Ovary (tissue), 1 donor: ENCODE results near the gene ARHGEF6.

Experiments used
- EP300 ChIP-seq: sonication (generic); formaldehyde crosslinking; IDR thresholded peaks from one replicate; pipeline ENCODE4 v1.6.1; 2017; ENCODE audit warnings: antibody characterized with exemption
- POLR2A ChIP-seq: fragments of 450-650 bp; IDR thresholded peaks from one replicate; pipeline ENCODE4 v1.6.1; 2017; ENCODE audit warnings: antibody characterized with exemption, mild to moderate bottlenecking, moderate library complexity

DNA sequence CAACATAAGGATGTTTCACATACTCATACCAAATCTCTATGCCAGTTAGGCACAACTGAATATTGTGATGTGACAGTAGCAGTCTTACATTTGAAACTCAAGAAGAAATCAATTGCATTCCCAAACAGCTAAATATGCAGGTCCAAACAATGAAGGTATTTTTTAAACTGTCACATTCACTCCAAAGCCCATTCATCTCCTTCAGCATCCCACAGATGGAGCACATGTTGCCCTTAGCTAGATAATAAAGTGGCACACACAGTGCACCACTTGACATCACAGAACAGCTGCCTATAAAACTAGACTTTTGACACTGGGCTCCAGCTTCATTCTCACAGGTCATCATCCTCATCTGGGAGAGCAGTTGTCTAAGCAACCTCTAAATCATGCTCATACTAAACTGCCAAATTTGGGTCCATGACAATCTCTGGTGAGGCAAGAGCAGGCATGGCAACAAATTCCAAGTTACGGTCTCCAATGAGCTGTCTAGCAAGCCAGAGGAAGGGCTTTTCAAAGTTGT lies 26.2 kb upstream of the ARHGEF6 start:
- no peak for TF ChIP-seq POLR2A
- TF ChIP-seq EP300: no peak
